GM19043 (cell line): ENCODE data around the gene ITPRIPL1.

Source experiments
- ATAC-seq: cut with Tn5 transposase; IDR thresholded peaks from one replicate; pipeline ENCODE4 v1.9.1; 2021; ENCODE audit warnings: low read depth; ENCODE audit not compliant: unreplicated experiment

ITPRIPL1 gene

DNA sequence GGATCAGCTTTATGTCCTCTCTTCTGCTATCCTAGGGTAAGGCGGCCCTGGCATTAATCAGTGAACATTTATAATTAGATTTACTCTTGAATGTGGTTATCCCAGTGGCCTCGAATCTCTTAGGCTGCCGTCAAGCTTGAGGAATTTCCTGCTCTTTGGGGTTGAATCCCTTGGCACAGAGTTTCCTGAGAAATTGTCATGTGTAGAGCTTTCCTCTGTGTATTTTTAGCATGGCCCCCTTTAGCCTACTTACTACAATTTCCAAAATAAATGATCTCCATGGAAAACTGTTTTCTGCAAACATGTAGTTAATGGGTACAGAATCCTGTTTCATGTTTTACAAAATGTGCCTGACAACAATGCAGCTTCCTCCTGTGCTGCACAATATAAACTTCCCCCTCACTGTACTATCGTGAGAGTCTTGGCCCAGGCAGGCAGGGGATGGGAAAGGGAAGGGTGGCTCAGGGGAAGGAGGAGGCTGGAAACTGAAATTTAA is 28.5 kb downstream of the ITPRIPL1 start:
- ATAC-seq: no peak

DNA sequence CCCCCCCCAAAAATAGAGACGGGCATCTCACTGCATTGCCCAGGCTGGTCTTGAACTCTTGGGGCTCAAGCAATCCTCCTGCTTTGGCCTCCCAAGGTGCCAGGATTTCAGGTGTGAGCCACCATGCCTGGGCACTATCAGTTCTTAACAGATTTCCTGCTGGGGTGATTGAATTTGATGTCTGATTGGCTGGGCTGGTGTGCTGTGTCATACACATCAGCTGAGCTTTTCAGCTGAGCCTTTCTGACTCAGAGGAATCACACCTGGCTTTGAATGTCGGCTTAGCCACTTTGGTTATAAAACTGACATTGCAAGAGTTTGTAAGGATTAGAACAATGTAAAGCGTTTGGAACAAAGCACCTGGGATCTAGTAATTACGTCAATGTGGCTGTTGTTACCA is 29.4 kb downstream of the ITPRIPL1 start:
- no peak for ATAC-seq

DNA sequence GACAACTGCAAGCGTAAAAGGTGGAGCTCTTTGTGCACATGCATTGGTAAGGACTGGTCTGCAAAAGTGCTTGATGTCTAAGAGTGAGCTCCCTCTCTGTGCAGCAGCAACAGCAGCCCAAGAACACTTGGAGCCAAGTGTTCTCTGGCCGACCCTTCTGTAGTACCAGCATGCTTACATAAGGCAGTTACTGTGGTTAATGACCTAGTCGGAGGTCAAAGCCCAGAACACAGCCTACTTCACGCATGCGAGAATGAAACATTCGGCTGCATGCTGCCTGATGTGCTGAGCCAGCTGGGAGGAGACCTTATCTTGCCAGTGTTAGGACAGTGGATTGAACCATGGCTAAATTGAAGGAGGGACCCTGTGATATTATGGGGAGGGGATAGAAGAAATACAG is 31.8 kb downstream of the ITPRIPL1 start:
- no peak for ATAC-seq

DNA sequence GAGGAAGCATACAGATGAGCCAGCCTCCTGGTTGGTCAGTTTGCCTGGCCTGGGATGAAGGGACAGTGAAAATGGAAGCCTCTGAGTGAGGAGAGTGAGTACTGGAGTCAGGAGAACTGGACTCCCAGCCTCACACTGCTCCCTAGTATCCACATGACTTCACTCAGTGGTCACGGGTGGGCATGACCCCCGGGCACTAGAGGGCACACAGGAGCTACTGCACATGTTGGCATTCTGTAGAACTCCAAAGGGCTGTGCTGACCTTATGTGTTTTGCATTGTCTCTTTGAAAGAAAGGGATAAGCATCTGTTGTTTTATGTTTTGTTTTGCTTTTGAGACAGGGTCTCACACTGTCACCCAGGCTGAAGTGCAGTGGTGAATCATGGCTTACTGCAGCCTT is 34.2 kb downstream of the ITPRIPL1 start:
- no peak for ATAC-seq

DNA sequence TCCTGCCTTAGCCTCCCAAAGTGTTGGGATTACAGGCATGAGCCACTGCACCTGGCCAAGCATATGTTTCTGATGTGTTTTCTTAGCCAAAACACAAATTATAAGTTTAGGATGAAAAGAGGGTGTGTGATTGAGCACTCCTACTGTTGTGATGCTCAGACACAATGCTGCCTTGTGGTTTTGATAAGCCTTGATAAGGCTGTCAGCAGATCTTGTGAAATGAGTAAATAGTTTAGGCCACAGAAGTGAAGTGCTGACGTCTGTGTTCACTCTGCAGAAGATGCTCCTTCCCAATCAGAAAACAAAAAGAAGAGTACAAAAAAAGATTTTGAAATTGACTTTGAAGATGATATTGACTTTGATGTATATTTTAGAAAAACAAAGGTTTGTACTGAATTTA is 34.7 kb downstream of the ITPRIPL1 start:
- no peak for ATAC-seq

DNA sequence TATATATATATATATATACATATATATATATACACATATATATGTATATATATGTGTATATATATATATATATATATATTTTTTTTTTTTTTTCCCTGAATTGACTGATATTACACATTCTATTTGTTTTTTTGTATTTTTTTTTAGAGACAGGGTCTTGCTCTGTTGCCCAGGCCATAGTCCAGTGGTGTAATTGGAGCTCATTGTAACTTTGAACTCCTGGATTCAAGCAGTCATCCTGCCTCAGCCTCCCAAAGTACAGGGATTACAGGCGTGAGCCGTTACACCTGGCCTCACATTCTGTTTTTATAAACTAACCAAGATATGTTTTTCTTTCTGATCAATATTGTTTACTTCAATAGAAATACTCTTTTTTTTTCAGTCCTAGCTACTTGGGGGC is 36.6 kb downstream of the ITPRIPL1 start:
- no peak for ATAC-seq

DNA sequence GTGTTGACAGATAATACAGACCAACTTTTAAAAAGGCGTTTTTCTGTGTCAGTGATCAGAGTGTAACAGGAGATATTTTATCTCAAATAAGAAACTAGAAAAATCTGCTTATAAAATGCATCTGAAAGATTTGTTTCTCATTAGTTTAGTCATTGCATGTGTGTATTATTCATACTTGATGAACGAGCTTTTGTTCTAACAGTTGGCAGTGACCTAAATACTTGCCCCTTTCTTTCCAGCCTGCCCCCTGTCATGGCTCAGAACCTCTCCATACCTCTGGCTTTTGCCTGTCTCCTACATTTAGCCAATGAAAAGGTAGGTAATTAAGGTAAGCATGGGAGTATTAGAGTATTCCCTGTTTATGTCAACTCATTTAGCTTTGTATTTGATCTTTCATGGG is 44.1 kb downstream of the ITPRIPL1 start:
- ATAC-seq: no peak

DNA sequence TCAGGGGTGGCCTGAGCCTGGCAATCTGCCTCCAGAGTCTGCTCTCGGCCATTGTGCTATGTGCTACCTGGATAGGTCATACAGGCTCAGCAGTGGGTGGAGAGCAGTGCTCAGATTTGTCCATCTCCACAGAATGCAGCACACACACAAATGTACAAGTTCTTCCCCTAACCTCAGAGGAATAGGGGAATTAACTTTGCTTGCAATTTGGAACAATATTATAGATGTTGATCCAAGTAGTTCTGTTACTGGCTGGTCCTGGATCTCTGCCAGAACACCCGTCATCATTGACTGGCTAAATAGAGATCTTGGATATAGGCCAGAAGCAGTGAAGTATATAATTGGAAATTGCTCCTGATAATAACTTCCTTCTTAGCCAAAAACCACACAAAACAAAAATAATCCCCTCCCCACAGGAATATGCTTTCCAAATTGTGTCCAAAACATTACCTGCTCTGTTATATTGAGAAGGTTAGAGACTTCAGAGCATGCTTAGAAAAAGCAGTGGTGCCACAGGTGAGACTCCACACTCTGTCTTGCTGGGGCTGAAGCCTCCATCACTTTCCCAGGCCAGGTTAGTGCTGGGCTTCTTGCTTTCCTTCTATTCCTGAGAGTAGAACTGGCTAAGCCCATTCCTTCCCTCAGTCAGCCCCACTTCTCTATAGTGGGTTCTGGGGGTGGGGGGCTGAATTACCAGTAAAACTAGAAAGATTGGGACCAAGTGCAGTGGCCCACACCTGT is 49.3 kb downstream of the ITPRIPL1 start:
- ATAC-seq: no peak
